ENCODE data around the gene ASB13. TPM values are rescaled to one million over a fixed set of nuclear protein-coding genes. Genes with fewer than 3 reads are reported as not detected.

The ASB13 gene
- total and polyA plus RNA-seq, 2 experiments from 2014 or later: 11.6 to 20.2 TPM

GRCh38 chr10:5669604-5670003 lies 3.2 kb upstream of the ASB13 start:
- peaks cover 10% of the 10 kb centered on the region for H3K27me3 Mint-ChIP-seq (ENCODE audit: insufficient read depth, low read depth, poor library complexity)
- TF ChIP-seq NANOG (IDR thresholded peaks at IDR 0.05; ENCODE audit: borderline replicate concordance): no peak
- no peak for TF ChIP-seq JUNB (IDR thresholded peaks at IDR 0.05; ENCODE audit: unreplicated experiment)
- no peak for TF ChIP-seq EZH2phosphoT487 (IDR thresholded peaks at IDR 0.05; ENCODE audit: unreplicated experiment)
- no peak for TF ChIP-seq ZNF114 (CRISPR knock-in tag; IDR thresholded peaks at IDR 0.05)
- no peak for TF ChIP-seq ZNF331 (CRISPR knock-in tag; IDR thresholded peaks at IDR 0.05; ENCODE audit: low read depth)
- no peak for TF ChIP-seq CTCF (conservative IDR thresholded peaks at IDR 0.05; ENCODE audit: low read depth in 2 of 2)
- TF ChIP-seq CREB1 (CRISPR knock-in tag; IDR thresholded peaks at IDR 0.05; ENCODE audit: low read depth): no peak
- TF ChIP-seq STAT1 (IDR thresholded peaks at IDR 0.05; ENCODE audit: unreplicated experiment): no peak
- TF ChIP-seq REST (IDR thresholded peaks at IDR 0.05; ENCODE audit: unreplicated experiment): no peak
- no peak for TF ChIP-seq ETS1 (IDR thresholded peaks at IDR 0.05)
- no peak for TF ChIP-seq ZNF462 (CRISPR knock-in tag; IDR thresholded peaks at IDR 0.05)
- no peak for ATAC-seq

More at GRCh38 chr10:5669604-5670003, 3.2 kb upstream of the ASB13 start:
- no peak overlapping the region for H3K4me2 ChIP-seq
- peaks cover 15% of the 10 kb centered on the region for H3K4me1 ChIP-seq (ENCODE audit: insufficient read depth)
- no peak overlapping the region for H3K27ac ChIP-seq (ENCODE audit: low read depth)
- H3K79me2 ChIP-seq (replicated peaks; ENCODE audit: insufficient read depth): peaks cover 3% of the 10 kb centered on the region; the same call in 1 of the 2 replicates
- no peak for DNase-seq (ENCODE audit: low spot score)
- Mint-ChIP-seq H3K4me1 (peaks cover 15% of the 10 kb centered on the region), H3K9me3 (peaks cover 8% of the 10 kb centered on the region; the same call in 2 of the 3 replicates), H3K4me3 (no peak overlapping the region), H3K36me3 (ENCODE audit: low read depth) (no peaks in the 10 kb centered on the region), H3K27ac (no peak overlapping the region)
- H4K20me1 ChIP-seq (replicated peaks; ENCODE audit: insufficient read depth): no peaks in the 10 kb centered on the region
- H2AFZ ChIP-seq: no peak overlapping the region; the same call in 1 of the 2 replicates
- no peak overlapping the region for H3K4me3 ChIP-seq
- H3K36me3 ChIP-seq (ENCODE audit: insufficient read depth): no peaks in the 10 kb centered on the region
- peaks cover 7% of the 10 kb centered on the region; the same call in 1 of the 2 replicates for H3K27me3 ChIP-seq (ENCODE audit: insufficient read depth)
- H3K9me2 ChIP-seq (ENCODE audit: insufficient read depth): no peaks in the 10 kb centered on the region
- no peaks in the 10 kb centered on the region for H3F3A ChIP-seq (replicated peaks; ENCODE audit: low read depth)

Data from GM23338 (cell line).